OCI-LY1 (cell line): Measurements from ENCODE around the gene BBX.

Experiments
- H2AFZ ChIP-seq: fragments of 200-600 bp; sonication (generic), shearing (Covaris generic); 2 replicates; pipeline ENCODE4 v1.6.0; 2014; ENCODE audit warnings: antibody characterized with exemption, mild to moderate bottlenecking, low read length
- H3F3A ChIP-seq: fragments of 200-600 bp; sonication (generic), shearing (Covaris generic); 2 replicates; pipeline ENCODE4 v1.6.0; 2014; ENCODE audit warnings: mild to moderate bottlenecking, antibody characterized with exemption, low read length, moderate library complexity; ENCODE audit not compliant: insufficient read depth
- H3K27ac ChIP-seq: fragments of 200-600 bp; sonication (generic); 2 replicates; pipeline ENCODE4 v1.5.1; 2014; ENCODE audit warnings: low read length, mixed run types, mild to moderate bottlenecking, low read depth; ENCODE audit not compliant: poor library complexity, severe bottlenecking
- H3K27me3 ChIP-seq: fragments of 200-600 bp; sonication (generic); 2 replicates; pipeline ENCODE4 v1.6.0; 2014; ENCODE audit warnings: antibody characterized with exemption, mild to moderate bottlenecking, low read length, moderate library complexity; ENCODE audit not compliant: insufficient read depth
- H3K36me3 ChIP-seq: fragments of 200-600 bp; sonication (generic); 2 replicates; pipeline ENCODE4 v1.6.1; 2014; ENCODE audit warnings: mild to moderate bottlenecking, antibody characterized with exemption, low read length, moderate library complexity, mixed read lengths; ENCODE audit not compliant: insufficient read depth
- H3K4me1 ChIP-seq: fragments of 200-600 bp; sonication (generic); 2 replicates; pipeline ENCODE4 v1.5.1; 2014; ENCODE audit warnings: mild to moderate bottlenecking, low read length, moderate library complexity; ENCODE audit not compliant: insufficient read depth, severe bottlenecking
- H3K4me2 ChIP-seq: fragments of 200-600 bp; sonication (generic), shearing (Covaris generic); 2 replicates; pipeline ENCODE4 v1.6.1; 2014; ENCODE audit warnings: low read length
- H3K4me3 ChIP-seq: fragments of 200-600 bp; sonication (generic); 2 replicates; pipeline ENCODE4 v1.5.1; 2014; ENCODE audit warnings: low read length, low read depth, mild to moderate bottlenecking, mixed read lengths; ENCODE audit not compliant: poor library complexity, severe bottlenecking
- H3K79me2 ChIP-seq: fragments of 200-600 bp; shearing (Covaris generic); 2 replicates; pipeline ENCODE4 v1.6.1; 2016; ENCODE audit warnings: mixed run types, low read length, mixed read lengths; ENCODE audit not compliant: insufficient read depth
- H3K9ac ChIP-seq: fragments of 200-600 bp; sonication (generic), shearing (Covaris generic); 2 replicates; pipeline ENCODE4 v1.6.1; 2014; ENCODE audit warnings: mild to moderate bottlenecking, low read length, mixed read lengths
- H3K9me2 ChIP-seq: fragments of 200-600 bp; sonication (generic), shearing (Covaris generic); 2 replicates; pipeline ENCODE4 v1.6.1; 2014; ENCODE audit warnings: low read depth, mild to moderate bottlenecking, low read length, mixed read lengths
- H3K9me3 ChIP-seq: fragments of 200-600 bp; shearing (Covaris generic); 2 replicates; pipeline ENCODE4 v1.6.1; 2014; ENCODE audit warnings: low read length, mixed read lengths
- H4K20me1 ChIP-seq: fragments of 200-600 bp; sonication (generic), shearing (Covaris generic); 2 replicates; pipeline ENCODE4 v1.6.0; 2016; ENCODE audit warnings: mild to moderate bottlenecking, low read length; ENCODE audit not compliant: insufficient read depth
- EZH2 ChIP-seq: fragments of 200-600 bp; sonication (generic), shearing (Covaris generic); IDR thresholded peaks from 2 replicates; pipeline ENCODE4 v1.8.0; 2017; ENCODE audit warnings: borderline replicate concordance, mixed run types, mild to moderate bottlenecking, antibody characterized with exemption, low read length, moderate library complexity, mixed read lengths
- TF ChIP-seq, protein P1 (sequence below): fragments of 200-600 bp; sonication (generic), shearing (Covaris generic); IDR thresholded peaks from 2 replicates; pipeline ENCODE4 v1.5.1; 2017; ENCODE audit warnings: mild to moderate bottlenecking, antibody characterized with exemption, low read length, moderate library complexity, mixed read lengths

The BBX gene

DNA sequence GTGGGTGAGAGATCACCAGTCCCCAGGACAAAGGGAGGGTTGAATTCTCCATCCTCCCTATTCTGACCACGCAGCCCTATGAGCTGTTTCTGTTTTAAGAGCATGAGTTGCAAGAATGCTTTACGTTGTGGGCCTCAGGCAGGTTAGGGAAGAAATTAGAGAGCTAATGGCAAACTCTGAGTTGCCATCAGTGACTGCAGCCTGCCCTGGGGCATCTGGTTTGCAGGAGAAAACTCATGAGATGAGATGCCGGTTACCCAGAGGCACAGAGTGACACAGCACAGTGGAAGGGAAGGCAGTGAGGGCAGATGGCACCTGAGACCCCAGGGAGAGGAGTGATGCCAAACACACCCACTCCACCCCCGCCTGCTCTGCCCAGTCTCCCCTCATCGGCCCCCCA is 302.8 kb downstream of the BBX start:
- Histone ChIP-seq H4K20me1 (no peaks in the 10 kb centered on the region), H3K4me1 (no peaks in the 10 kb centered on the region), H3K36me3 (no peaks in the 10 kb centered on the region), H3K9ac (no peak overlapping the region), H3K9me2 (no peaks in the 10 kb centered on the region), H3K27ac (no peak overlapping the region), H2AFZ (no peak overlapping the region), H3K9me3 (no peaks in the 10 kb centered on the region), H3F3A (no peaks in the 10 kb centered on the region), H3K4me2 (no peak overlapping the region), H3K4me3 (no peak overlapping the region), H3K79me2 (no peaks in the 10 kb centered on the region), H3K27me3 (no peaks in the 10 kb centered on the region)
- TF ChIP-seq EZH2: no peak
- TF ChIP-seq, protein P1, sequence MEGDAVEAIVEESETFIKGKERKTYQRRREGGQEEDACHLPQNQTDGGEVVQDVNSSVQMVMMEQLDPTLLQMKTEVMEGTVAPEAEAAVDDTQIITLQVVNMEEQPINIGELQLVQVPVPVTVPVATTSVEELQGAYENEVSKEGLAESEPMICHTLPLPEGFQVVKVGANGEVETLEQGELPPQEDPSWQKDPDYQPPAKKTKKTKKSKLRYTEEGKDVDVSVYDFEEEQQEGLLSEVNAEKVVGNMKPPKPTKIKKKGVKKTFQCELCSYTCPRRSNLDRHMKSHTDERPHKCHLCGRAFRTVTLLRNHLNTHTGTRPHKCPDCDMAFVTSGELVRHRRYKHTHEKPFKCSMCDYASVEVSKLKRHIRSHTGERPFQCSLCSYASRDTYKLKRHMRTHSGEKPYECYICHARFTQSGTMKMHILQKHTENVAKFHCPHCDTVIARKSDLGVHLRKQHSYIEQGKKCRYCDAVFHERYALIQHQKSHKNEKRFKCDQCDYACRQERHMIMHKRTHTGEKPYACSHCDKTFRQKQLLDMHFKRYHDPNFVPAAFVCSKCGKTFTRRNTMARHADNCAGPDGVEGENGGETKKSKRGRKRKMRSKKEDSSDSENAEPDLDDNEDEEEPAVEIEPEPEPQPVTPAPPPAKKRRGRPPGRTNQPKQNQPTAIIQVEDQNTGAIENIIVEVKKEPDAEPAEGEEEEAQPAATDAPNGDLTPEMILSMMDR: no peak

- Histone ChIP-seq H3K9me3 (no peaks in the 10 kb centered on the region), H3F3A (no peaks in the 10 kb centered on the region), H3K27me3 (no peaks in the 10 kb centered on the region), H3K36me3 (no peaks in the 10 kb centered on the region), H4K20me1 (no peaks in the 10 kb centered on the region), H3K79me2 (no peaks in the 10 kb centered on the region), H3K9ac (no peak overlapping the region), H3K4me3 (no peak overlapping the region), H3K27ac (no peak overlapping the region), H3K4me2 (no peak overlapping the region), H2AFZ (no peak overlapping the region), H3K4me1 (no peaks in the 10 kb centered on the region), H3K9me2 (no peaks in the 10 kb centered on the region)
- TF ChIP-seq EZH2: no peak
- TF ChIP-seq, protein P1: no peak
These were observed 304.0 kb downstream of the BBX start for GRCh38 chr3:107826727-107827126.

DNA sequence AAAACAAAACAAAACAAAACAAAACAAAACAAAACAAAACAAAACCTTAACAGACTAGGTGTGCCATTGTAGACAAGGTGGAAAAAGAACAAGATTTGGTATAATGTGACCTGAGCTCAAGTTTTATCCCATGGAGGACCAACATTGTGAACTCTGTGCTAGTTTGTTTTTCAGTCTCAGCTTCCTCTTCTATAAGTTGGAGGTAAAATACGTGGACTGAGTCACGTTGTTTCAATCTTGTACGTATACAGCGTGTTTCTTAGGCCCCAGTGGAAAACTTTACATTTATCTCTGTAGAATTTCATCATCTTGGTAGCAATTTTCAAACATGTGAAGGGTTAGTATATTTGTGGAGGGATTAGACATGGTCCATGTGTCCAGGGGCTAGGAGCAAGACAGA is 306.4 kb downstream of the BBX start:
- no peak overlapping the region for H3K27ac ChIP-seq

More for the DNA sequence above, 306.4 kb downstream of the BBX start:
- Histone ChIP-seq H3K27me3 (no peaks in the 10 kb centered on the region), H3K36me3 (no peaks in the 10 kb centered on the region), H3K9me2 (no peaks in the 10 kb centered on the region), H3K9ac (no peak overlapping the region), H3F3A (no peaks in the 10 kb centered on the region), H3K4me1 (no peaks in the 10 kb centered on the region), H4K20me1 (no peaks in the 10 kb centered on the region), H3K79me2 (no peaks in the 10 kb centered on the region), H3K4me3 (no peak overlapping the region), H3K9me3 (no peaks in the 10 kb centered on the region), H2AFZ (no peak overlapping the region), H3K4me2 (no peak overlapping the region)
- TF ChIP-seq EZH2: no peak
- TF ChIP-seq, protein P1: no peak
